Thymus (tissue), 11 donors: ENCODE results near the gene PCDHGA2. TPM values are rescaled to one million over a fixed set of nuclear protein-coding genes. Genes with fewer than 3 reads are reported as not detected.
A peak's percentile ranks its signal among the peaks of the same experiment; 100 is the strongest.
"Not testable (repeated sequence)": the region's sequence is repeated elsewhere in the genome, so short reads cannot be mapped to it uniquely, and the experiment has no call there.

Source experiments
- DNase-seq, 9 donors: peaks; one replicate each; pipeline ENCODE4 v3.0.0-alpha.2; 2013; ENCODE audit warnings: low spot score in 9 of 9, low read depth in 6 of 9, missing footprints in 1 of 9
- H3K27ac ChIP-seq, 2 donors: one replicate each; pipeline ENCODE4 v1.5.1; 2013; ENCODE audit warnings: control low read depth in 1 of 2, low read depth in 1 of 2, low read length in 1 of 2, mild to moderate bottlenecking in 1 of 2, moderate library complexity in 1 of 2
- H3K27me3 ChIP-seq, 2 donors: one replicate each; pipeline ENCODE4 v1.5.1; 2013; ENCODE audit warnings: low read length in 1 of 2; ENCODE audit not compliant: control insufficient read depth in 2 of 2, insufficient read depth in 1 of 2
- H3K36me3 ChIP-seq, 2 donors: one replicate each; pipeline ENCODE4 v1.5.1; 2013; ENCODE audit warnings: low read length in 1 of 2, mild to moderate bottlenecking in 1 of 2, moderate library complexity in 1 of 2; ENCODE audit not compliant: control insufficient read depth in 2 of 2, insufficient read depth in 2 of 2
- H3K4me1 ChIP-seq, 2 donors: one replicate each; pipeline ENCODE4 v1.5.1; 2013; ENCODE audit warnings: low read length in 2 of 2; ENCODE audit not compliant: control insufficient read depth in 2 of 2, insufficient read depth in 2 of 2
- H3K4me3 ChIP-seq, 2 donors: one replicate each; pipeline ENCODE4 v1.5.1; 2013; ENCODE audit warnings: low read length in 2 of 2, control low read depth in 1 of 2, mild to moderate bottlenecking in 1 of 2
- H3K9me3 ChIP-seq, 2 donors: one replicate each; pipeline ENCODE4 v1.5.1; 2013; ENCODE audit warnings: low read length in 1 of 2, mild to moderate bottlenecking in 1 of 2; ENCODE audit not compliant: control insufficient read depth in 2 of 2, insufficient read depth in 1 of 2
- WGBS: extraction: QIAGEN DNeasy Blood & Tissue Kit; methylation state at CpG from one replicate; pipeline ENCODE4 v1.1.7; 2013; 5-methylcytosine and 5-hydroxymethylcytosine counted together
- polyA plus RNA-seq: library from polyadenylated mRNA; stranded (reverse); fragments of 200-250 nt; gene quantifications from one replicate; pipeline ENCODE4 v1.2.3, GENCODE V29; 2013
- total RNA-seq: library from RNA; stranded (reverse); fragments of 120-200 nt; gene quantifications from one replicate; pipeline ENCODE4 v1.2.4, GENCODE V29; 2013
- donor health status: healthy.

PCDHGA2 gene
- total and polyA plus RNA-seq, 2 donors = 0.19 to 0.46 TPM

GRCh38 chr5:141387557-141388311 is 49.2 kb downstream of the PCDHGA2 start, which contains the start of gene PCDHGB4:
PCDHGB4 (plus strand) TSS chr5:141387698; CDS start chr5:141387885, 187 bp downstream.
- not testable (repeated sequence) for H3K4me1 ChIP-seq, H3K36me3 ChIP-seq, H3K4me3 ChIP-seq, H3K27ac ChIP-seq
- peaks cover 3 to 63% of the 10 kb centered on the region in 2 donors for H3K27me3 ChIP-seq
- 23% methylated on average over 22 of the region's 40 CpGs for WGBS
- peak in 1 of 9 donors; percentile 16 for DNase-seq
- H3K9me3 ChIP-seq = peaks cover 10 to 38% of the 10 kb centered on the region in 2 donors

- peaks cover 6 to 38% of the 10 kb centered on the region in 2 donors for H3K9me3 ChIP-seq
- no peak for DNase-seq
- WGBS = 57% methylated on average over 10 of the region's 10 CpGs
- H3K36me3 ChIP-seq = no peaks in the 10 kb centered on the region
- H3K27ac ChIP-seq = no peak overlapping the region
- no peaks in the 10 kb centered on the region for H3K4me1 ChIP-seq
- no peak overlapping the region for H3K4me3 ChIP-seq
- H3K27me3 ChIP-seq = peaks cover 1 to 63% of the 10 kb centered on the region in 2 donors
Observed at GRCh38 chr5:141388661-141389060, 50.1 kb downstream of the PCDHGA2 start.

GRCh38 chr5:141389153-141390042 is 50.8 kb downstream of the PCDHGA2 start:
- Histone ChIP-seq H3K27me3 (peaks cover 0 to 65% of the 10 kb centered on the region in 2 donors), H3K4me3 (no peak overlapping the region), H3K9me3 (peaks cover 9 to 42% of the 10 kb centered on the region in 2 donors), H3K27ac (no peak overlapping the region), H3K36me3 (no peaks in the 10 kb centered on the region), H3K4me1 (no peaks in the 10 kb centered on the region)
- DNase-seq = no peak
- WGBS = 50% methylated on average over 77 of the region's 77 CpGs

- DNase-seq = no peak
- 35% methylated on average over 38 of the region's 38 CpGs for WGBS
- no peaks in the 10 kb centered on the region for H3K36me3 ChIP-seq
- no peak within 1 kb of the TSS for H3K27ac ChIP-seq
- H3K9me3 ChIP-seq = peaks cover 11 to 38% of the 10 kb centered on the region in 2 donors
- no peak within 1 kb of the TSS for H3K4me3 ChIP-seq
- peaks cover 0 to 68% of the 10 kb centered on the region in 2 donors for H3K27me3 ChIP-seq
- no peaks in the 10 kb centered on the region for H3K4me1 ChIP-seq
Observed at GRCh38 chr5:141392429-141393198, 54.1 kb downstream of the PCDHGA2 start, which contains the start of gene PCDHGA8. PCDHGA8 (plus strand) TSS chr5:141392633; CDS start chr5:141392814, 181 bp downstream.

Other genes starting within 250 kb of the PCDHGA2 start
Only the 30 nearest of the 38 such genes appear.
- gene PCDHB9, start 151.6 kb upstream of the PCDHGA2 start, total RNA-seq = 0.19 TPM
- gene PCDHB9, start 151.6 kb upstream of the PCDHGA2 start, polyA plus RNA-seq = 0.16 TPM
- gene PCDHB10, start 146.4 kb upstream of the PCDHGA2 start, total RNA-seq = 0.19 TPM
- 0.23 TPM for gene PCDHB10, start 146.4 kb upstream of the PCDHGA2 start, polyA plus RNA-seq
- gene PCDHB11, start 139.1 kb upstream of the PCDHGA2 start, total RNA-seq = 0.24 TPM
- 0.37 TPM for gene PCDHB11, start 139.1 kb upstream of the PCDHGA2 start, polyA plus RNA-seq
- 0.19 TPM for gene PCDHB12, start 130.0 kb upstream of the PCDHGA2 start, total RNA-seq
- gene PCDHB12, start 130.0 kb upstream of the PCDHGA2 start, polyA plus RNA-seq = 0.18 TPM
- gene PCDHB13, start 124.8 kb upstream of the PCDHGA2 start, total RNA-seq = 0.14 TPM
- gene PCDHB13, start 124.8 kb upstream of the PCDHGA2 start, polyA plus RNA-seq = 0.27 TPM
- 0.38 TPM for gene PCDHB14, start 115.4 kb upstream of the PCDHGA2 start, total RNA-seq
- gene PCDHB14, start 115.4 kb upstream of the PCDHGA2 start, polyA plus RNA-seq = 0.87 TPM
- 0.33 TPM for gene PCDHB15, start 93.4 kb upstream of the PCDHGA2 start, total RNA-seq
- gene PCDHB15, start 93.4 kb upstream of the PCDHGA2 start, polyA plus RNA-seq = 0.66 TPM
- 0.09 TPM for gene SLC25A2, start 34.7 kb upstream of the PCDHGA2 start, total RNA-seq
- gene SLC25A2, start 34.7 kb upstream of the PCDHGA2 start, polyA plus RNA-seq = 0.16 TPM
- 138 TPM for gene TAF7, start 18.0 kb upstream of the PCDHGA2 start, total RNA-seq
- 174 TPM for gene TAF7, start 18.0 kb upstream of the PCDHGA2 start, polyA plus RNA-seq
- gene PCDHGA1, start 8.2 kb upstream of the PCDHGA2 start, total RNA-seq = 0.09 TPM
- gene PCDHGA1, start 8.2 kb upstream of the PCDHGA2 start, polyA plus RNA-seq = 0.16 TPM
- gene PCDHGA3, start 5.1 kb downstream of the PCDHGA2 start, total RNA-seq = 0.19 TPM
- 0.11 TPM for gene PCDHGA3, start 5.1 kb downstream of the PCDHGA2 start, polyA plus RNA-seq
- gene PCDHGB1, start 11.3 kb downstream of the PCDHGA2 start, total RNA-seq = 0.14 TPM
- gene PCDHGB1, start 11.3 kb downstream of the PCDHGA2 start, polyA plus RNA-seq = 0.11 TPM
- 0.19 TPM for gene PCDHGA4, start 16.3 kb downstream of the PCDHGA2 start, total RNA-seq
- gene PCDHGA4, start 16.3 kb downstream of the PCDHGA2 start, polyA plus RNA-seq = 0.11 TPM
- 0.28 TPM for gene PCDHGB2, start 21.2 kb downstream of the PCDHGA2 start, total RNA-seq
- gene PCDHGB2, start 21.2 kb downstream of the PCDHGA2 start, polyA plus RNA-seq = 0.21 TPM
- 0.19 TPM for gene PCDHGA5, start 25.4 kb downstream of the PCDHGA2 start, total RNA-seq
- 0.18 TPM for gene PCDHGA5, start 25.4 kb downstream of the PCDHGA2 start, polyA plus RNA-seq
- gene PCDHGB3, start 31.5 kb downstream of the PCDHGA2 start, total RNA-seq = 0.33 TPM
- 0.14 TPM for gene PCDHGB3, start 31.5 kb downstream of the PCDHGA2 start, polyA plus RNA-seq
- gene PCDHGA6, start 35.1 kb downstream of the PCDHGA2 start, total RNA-seq = 0.47 TPM
- gene PCDHGA6, start 35.1 kb downstream of the PCDHGA2 start, polyA plus RNA-seq = 1.2 TPM
- gene PCDHGA7, start 44.0 kb downstream of the PCDHGA2 start, total RNA-seq = 0.28 TPM
- gene PCDHGA7, start 44.0 kb downstream of the PCDHGA2 start, polyA plus RNA-seq = 0.46 TPM
- 1.0 TPM for gene PCDHGB4, start 48.9 kb downstream of the PCDHGA2 start, total RNA-seq
- gene PCDHGB4, start 48.9 kb downstream of the PCDHGA2 start, polyA plus RNA-seq = 1.6 TPM
- gene PCDHGA8, start 53.9 kb downstream of the PCDHGA2 start, total RNA-seq = 0.19 TPM
- gene PCDHGA8, start 53.9 kb downstream of the PCDHGA2 start, polyA plus RNA-seq = 0.18 TPM
- 1.6 TPM for gene PCDHGB5, start 59.2 kb downstream of the PCDHGA2 start, total RNA-seq
- 1.1 TPM for gene PCDHGB5, start 59.2 kb downstream of the PCDHGA2 start, polyA plus RNA-seq
- gene PCDHGA9, start 64.0 kb downstream of the PCDHGA2 start, total RNA-seq = 0.66 TPM
- gene PCDHGA9, start 64.0 kb downstream of the PCDHGA2 start, polyA plus RNA-seq = 0.75 TPM
- 0.61 TPM for gene PCDHGB6, start 69.3 kb downstream of the PCDHGA2 start, total RNA-seq
- 1.1 TPM for gene PCDHGB6, start 69.3 kb downstream of the PCDHGA2 start, polyA plus RNA-seq
- gene PCDHGA10, start 74.2 kb downstream of the PCDHGA2 start, total RNA-seq = 0.61 TPM
- 0.87 TPM for gene PCDHGA10, start 74.2 kb downstream of the PCDHGA2 start, polyA plus RNA-seq
- 0.85 TPM for gene PCDHGB7, start 78.9 kb downstream of the PCDHGA2 start, total RNA-seq
- 1.2 TPM for gene PCDHGB7, start 78.9 kb downstream of the PCDHGA2 start, polyA plus RNA-seq
- gene PCDHGA11, start 82.3 kb downstream of the PCDHGA2 start, total RNA-seq = 0.42 TPM
- 0.68 TPM for gene PCDHGA11, start 82.3 kb downstream of the PCDHGA2 start, polyA plus RNA-seq
- 0.80 TPM for gene PCDHGA12, start 91.7 kb downstream of the PCDHGA2 start, total RNA-seq
- 0.71 TPM for gene PCDHGA12, start 91.7 kb downstream of the PCDHGA2 start, polyA plus RNA-seq
- gene PCDHGC3, start 137.2 kb downstream of the PCDHGA2 start, total RNA-seq = 5.5 TPM
- gene PCDHGC3, start 137.2 kb downstream of the PCDHGA2 start, polyA plus RNA-seq = 28.7 TPM
- 0.19 TPM for gene PCDHGC4, start 146.3 kb downstream of the PCDHGA2 start, total RNA-seq
- 0.05 TPM for gene PCDHGC4, start 146.3 kb downstream of the PCDHGA2 start, polyA plus RNA-seq
- gene PCDHGC5, start 150.3 kb downstream of the PCDHGA2 start, total RNA-seq = 0.19 TPM
- 0.11 TPM for gene PCDHGC5, start 150.3 kb downstream of the PCDHGA2 start, polyA plus RNA-seq